Caco-2 (cell line): ENCODE measurements around the gene REPIN1. TPM values are rescaled to one million over a fixed set of nuclear protein-coding genes. Genes with fewer than 3 reads are reported as not detected.

Source experiments
- BruUV-seq: library from RNA; stranded (reverse); fragments of 400-500 nt; replicated peaks from 2 replicates; lab custom pipeline; 2021; lab: Mats Ljungman, UMichigan
- CTCF ChIA-PET: fragments of 300-600 bp; sonication (Branson Sonifier 250); formaldehyde crosslinking; loops from one replicate; lab custom pipeline; 2022; ENCODE audit warnings: antibody characterized with exemption; lab: Charles Lee
- POLR2A ChIA-PET: fragments of 300-600 bp; sonication (Branson Sonifier 250); formaldehyde crosslinking; loops from one replicate; lab custom pipeline; 2022; ENCODE audit warnings: antibody characterized with exemption; lab: Charles Lee
- DNase-seq, 2 experiments: peaks; one replicate each; pipeline versions ENCODE4 v3.0.0 to v3.0.0-alpha.2; 2020 to 2022
- H3K27me3 ChIP-seq: replicated peaks from 2 replicates; pipeline ENCODE4 v1.6.0; 2011; ENCODE audit warnings: low read length; ENCODE audit not compliant: control insufficient read depth, insufficient read depth
- H3K36me3 ChIP-seq: 2 replicates; pipeline ENCODE4 v1.5.1; 2011; ENCODE audit warnings: low read length; ENCODE audit not compliant: control insufficient read depth, insufficient read depth
- H3K4me1 ChIP-seq: fragments of 250-450 bp; sonication (Bioruptor Pico); 2 replicates; pipeline ENCODE4 v1.5.1; 2020; ENCODE audit warnings: mild to moderate bottlenecking
- H3K4me3 ChIP-seq: 2 replicates; pipeline ENCODE4 v1.5.1; 2011; ENCODE audit warnings: low read depth, mild to moderate bottlenecking, control low read depth, low read length
- H3K9me3 ChIP-seq: fragments of 250-450 bp; sonication (Bioruptor Pico); 2 replicates; pipeline ENCODE4 v1.5.1; 2020; ENCODE audit warnings: mild to moderate bottlenecking, moderate library complexity
- H3K27ac Mint-ChIP-seq: one replicate; pipeline ENCODE4 v1.8.0; 2022; ENCODE audit warnings: mixed read lengths; ENCODE audit not compliant: unreplicated experiment
- H3K27me3 Mint-ChIP-seq: one replicate; pipeline ENCODE4 v1.8.0; 2022; ENCODE audit warnings: mixed read lengths; ENCODE audit not compliant: insufficient read depth, unreplicated experiment
- H3K36me3 Mint-ChIP-seq: one replicate; pipeline ENCODE4 v1.8.0; 2022; ENCODE audit warnings: mild to moderate bottlenecking, mixed read lengths; ENCODE audit not compliant: insufficient read depth, unreplicated experiment
- H3K4me1 Mint-ChIP-seq: one replicate; pipeline ENCODE4 v1.8.0; 2022; ENCODE audit warnings: low read depth, mixed read lengths; ENCODE audit not compliant: unreplicated experiment
- H3K4me3 Mint-ChIP-seq: one replicate; pipeline ENCODE4 v1.8.0; 2022; ENCODE audit warnings: mild to moderate bottlenecking, moderate library complexity, mixed read lengths; ENCODE audit not compliant: unreplicated experiment
- H3K9me3 Mint-ChIP-seq: one replicate; pipeline ENCODE4 v1.8.0; 2022; ENCODE audit warnings: mixed read lengths; ENCODE audit not compliant: unreplicated experiment
- intact Hi-C: fragments of 100-400 bp; cut with micrococcal nuclease; formaldehyde crosslinking; loops from one replicate; pipeline ENCODE4 v1.10.0; 2022; ENCODE audit not compliant: unreplicated experiment
- total RNA-seq: library from RNA; stranded (reverse); gene quantifications from 2 replicates; pipeline ENCODE4 v1.2.3, GENCODE V29; 2022
- TF ChIP-seq, protein P1 (sequence below), 2 experiments: fragments of 200-600 bp in 1 of 2; IDR thresholded peaks; 1 replicate in 1 of 2; 2 replicates in 1 of 2; pipeline versions ENCODE4 v1.5.1 to v1.8.0; 2011 to 2022; ENCODE audit warnings: antibody characterized with exemption in 1 of 2, control low read depth in 1 of 2, inconsistent platforms in 1 of 2, low read depth in 1 of 2, low read length in 1 of 2, mild to moderate bottlenecking in 1 of 2, moderate library complexity in 1 of 2; ENCODE audit not compliant: insufficient read depth in 1 of 2, severe bottlenecking in 1 of 2, unreplicated experiment in 1 of 2

REPIN1 gene
- total RNA-seq, 1 experiment from 2014 or later, result 148 TPM

- no peaks in the 10 kb centered on the region for H3K27me3 ChIP-seq
- peak in 1 of 2 experiments; percentile 21 for DNase-seq
- CTCF ChIA-PET, result no interaction called here
- H3K4me3 ChIP-seq, result no peak overlapping the region
- Mint-ChIP-seq H3K27me3 (no peaks in the 10 kb centered on the region), H3K36me3 (peaks cover 53% of the 10 kb centered on the region), H3K27ac (peak overlapping the region; percentile 37), H3K9me3 (no peaks in the 10 kb centered on the region), H3K4me1 (peaks cover 39% of the 10 kb centered on the region), H3K4me3 (peak overlapping the region; percentile 10)
- POLR2A ChIA-PET, result interaction anchor here (2.2 kb wide), 1 partner anchor 8 kb away, joined by 29 read pairs; the partner anchor contains the start of gene REPIN1
- TF ChIP-seq, protein P1, sequence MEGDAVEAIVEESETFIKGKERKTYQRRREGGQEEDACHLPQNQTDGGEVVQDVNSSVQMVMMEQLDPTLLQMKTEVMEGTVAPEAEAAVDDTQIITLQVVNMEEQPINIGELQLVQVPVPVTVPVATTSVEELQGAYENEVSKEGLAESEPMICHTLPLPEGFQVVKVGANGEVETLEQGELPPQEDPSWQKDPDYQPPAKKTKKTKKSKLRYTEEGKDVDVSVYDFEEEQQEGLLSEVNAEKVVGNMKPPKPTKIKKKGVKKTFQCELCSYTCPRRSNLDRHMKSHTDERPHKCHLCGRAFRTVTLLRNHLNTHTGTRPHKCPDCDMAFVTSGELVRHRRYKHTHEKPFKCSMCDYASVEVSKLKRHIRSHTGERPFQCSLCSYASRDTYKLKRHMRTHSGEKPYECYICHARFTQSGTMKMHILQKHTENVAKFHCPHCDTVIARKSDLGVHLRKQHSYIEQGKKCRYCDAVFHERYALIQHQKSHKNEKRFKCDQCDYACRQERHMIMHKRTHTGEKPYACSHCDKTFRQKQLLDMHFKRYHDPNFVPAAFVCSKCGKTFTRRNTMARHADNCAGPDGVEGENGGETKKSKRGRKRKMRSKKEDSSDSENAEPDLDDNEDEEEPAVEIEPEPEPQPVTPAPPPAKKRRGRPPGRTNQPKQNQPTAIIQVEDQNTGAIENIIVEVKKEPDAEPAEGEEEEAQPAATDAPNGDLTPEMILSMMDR (IDR thresholded peaks at IDR 0.05; ENCODE audit: insufficient read depth in 1 of 2, low read depth in 1 of 2, low read length in 1 of 2, severe bottlenecking in 1 of 2, unreplicated experiment in 1 of 2), result no peak
- H3K36me3 ChIP-seq, result peaks cover 3% of the 10 kb centered on the region; the same call in 1 of the 2 replicates
- intact Hi-C loops, result no loop called here
- no TSS peak for BruUV-seq
- H3K9me3 ChIP-seq, result no peaks in the 10 kb centered on the region
- H3K4me1 ChIP-seq, result peaks cover 37% of the 10 kb centered on the region
Observed at GRCh38 chr7:150376560-150376959, 7.9 kb downstream of the REPIN1 start.

- no peaks in the 10 kb centered on the region for H3K9me3 Mint-ChIP-seq
- no peak overlapping the region for H3K4me3 ChIP-seq
- no peaks in the 10 kb centered on the region for H3K27me3 Mint-ChIP-seq
- H3K27me3 ChIP-seq, result no peaks in the 10 kb centered on the region
- ChIA-PET CTCF (interaction anchor here (1.9 kb wide), 1 partner anchor 8 kb away, joined by 9 read pairs; the partner anchor contains the start of gene REPIN1), POLR2A (interaction anchor here (0.6 to 2.2 kb wide), 4 partner anchors 8 to 431 kb away, joined by 3 to 29 read pairs (median 4); partner anchors contain the start of gene REPIN1)
- DNase-seq, result no peak
- BruUV-seq, result no TSS peak
- H3K4me1 ChIP-seq, result peaks cover 40% of the 10 kb centered on the region
- peak overlapping the region; percentile 87 for H3K4me3 Mint-ChIP-seq
- H3K27ac Mint-ChIP-seq, result peak overlapping the region; percentile 89
- intact Hi-C loops, result no loop called here
- H3K36me3 ChIP-seq, result peaks cover 3% of the 10 kb centered on the region; the same call in 1 of the 2 replicates
- no peaks in the 10 kb centered on the region for H3K9me3 ChIP-seq
- TF ChIP-seq, protein P1 (IDR thresholded peaks at IDR 0.05; ENCODE audit: insufficient read depth in 1 of 2, low read depth in 1 of 2, low read length in 1 of 2, severe bottlenecking in 1 of 2, unreplicated experiment in 1 of 2), result no peak
- H3K4me1 Mint-ChIP-seq, result peaks cover 39% of the 10 kb centered on the region
- H3K36me3 Mint-ChIP-seq, result peaks cover 53% of the 10 kb centered on the region
Observed at GRCh38 chr7:150377196-150377595, 8.6 kb downstream of the REPIN1 start.

DNA sequence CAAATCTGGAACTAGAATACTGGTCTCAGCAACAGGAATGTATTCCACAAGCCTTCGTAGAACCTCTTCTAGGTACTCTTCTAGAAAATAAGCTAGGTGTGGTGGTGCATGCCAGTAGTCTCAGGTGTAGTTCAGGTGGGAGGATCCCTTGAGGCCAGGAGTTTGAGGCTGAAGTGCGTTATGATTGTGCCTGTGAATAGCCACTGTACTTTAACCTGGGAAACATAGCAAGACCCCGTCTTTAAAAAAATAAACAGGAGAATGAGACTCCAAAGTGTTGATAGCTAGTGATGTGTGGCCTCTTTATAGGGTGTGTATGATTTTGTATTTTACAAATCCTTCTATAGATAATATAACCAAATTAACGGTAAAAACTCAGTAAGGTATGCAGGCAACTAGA is 9.0 kb downstream of the REPIN1 start:
- no peak overlapping the region for H3K4me3 ChIP-seq
- no peaks in the 10 kb centered on the region for H3K9me3 ChIP-seq
- no TSS peak for BruUV-seq
- peaks cover 2% of the 10 kb centered on the region; the same call in 1 of the 2 replicates for H3K36me3 ChIP-seq
- H3K4me1 ChIP-seq, result peaks cover 45% of the 10 kb centered on the region
- Mint-ChIP-seq H3K27ac (peak overlapping the region; percentile 89), H3K36me3 (peaks cover 48% of the 10 kb centered on the region), H3K27me3 (no peaks in the 10 kb centered on the region), H3K9me3 (no peaks in the 10 kb centered on the region), H3K4me3 (peak overlapping the region; percentile 87), H3K4me1 (peaks cover 43% of the 10 kb centered on the region)
- ChIA-PET POLR2A (interaction anchor here (0.6 to 2.2 kb wide), 7 partner anchors 9 to 430 kb away, joined by 3 to 29 read pairs (median 4); partner anchors contain the start of genes ACTR3C, LRRC61 and REPIN1), CTCF (interaction anchor here (0.9 to 1.9 kb wide), 5 partner anchors 9 to 54 kb away, joined by 3 to 9 read pairs (median 4); partner anchors contain the start of genes ACTR3C and REPIN1)
- intact Hi-C loops, result loop anchor here (1.0 to 2.0 kb wide), 4 partner anchors 8 to 55 kb away; partner anchors contain the start of genes ACTR3C and LRRC61
- no peaks in the 10 kb centered on the region for H3K27me3 ChIP-seq
- DNase-seq, result peak; percentile 47 to 67
- TF ChIP-seq, protein P1 (IDR thresholded peaks at IDR 0.05; ENCODE audit: insufficient read depth in 1 of 2, low read depth in 1 of 2, low read length in 1 of 2, severe bottlenecking in 1 of 2, unreplicated experiment in 1 of 2), result no peak
